Spleen (tissue), 7 donors: ENCODE results near the gene POLA1.

Source experiments
- POLR2AphosphoS5 ChIP-seq, 3 donors: sonication (generic); formaldehyde crosslinking; IDR thresholded peaks; one replicate each; pipeline ENCODE4 v1.5.1; 2017; ENCODE audit warnings: antibody characterized with exemption in 3 of 3
- TF ChIP-seq, protein P1 (sequence below), 11 experiments: fragments of 200-600 bp in 7 of 11; fragments of 450-650 bp in 4 of 11; sonication (generic) in 4 of 11; IDR thresholded peaks in 8 of 11; conservative IDR thresholded peaks in 3 of 11; 1 replicate in 7 of 11; 2 replicates in 4 of 11; pipeline versions ENCODE4 v1.4.0 to v1.8.0; 2016 to 2021; ENCODE audit warnings: antibody characterized with exemption in 11 of 11, inconsistent platforms in 4 of 11, mild to moderate bottlenecking in 1 of 11
- donor health status: DM: no; HTN: no; CAD: no; lungs with moderate emphysema.
- donor health status: DM: no; HTN: no; CAD: no.
- donor health status: DM: no; HTN: no; CAD: no.

DNA sequence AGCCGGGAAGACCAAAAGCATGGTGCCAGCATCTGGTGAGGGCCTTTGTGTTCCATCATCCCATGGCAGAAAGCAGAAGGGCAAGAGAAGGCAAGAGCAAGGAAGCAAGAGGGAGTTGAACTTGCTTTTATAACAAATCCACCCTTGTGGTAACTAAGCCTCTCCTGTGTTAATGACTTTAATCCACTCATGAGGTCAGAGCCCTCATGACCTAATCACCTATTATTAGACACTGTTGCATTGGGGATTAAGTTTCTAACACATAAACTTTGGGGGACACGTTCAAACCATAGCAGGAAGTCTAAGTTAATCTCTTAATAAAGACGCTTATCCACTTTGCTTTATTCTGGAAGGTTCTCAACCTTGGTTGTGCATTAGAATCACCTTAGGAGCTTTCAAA lies 34.1 kb upstream of the POLA1 start:
- TF ChIP-seq, protein P1, sequence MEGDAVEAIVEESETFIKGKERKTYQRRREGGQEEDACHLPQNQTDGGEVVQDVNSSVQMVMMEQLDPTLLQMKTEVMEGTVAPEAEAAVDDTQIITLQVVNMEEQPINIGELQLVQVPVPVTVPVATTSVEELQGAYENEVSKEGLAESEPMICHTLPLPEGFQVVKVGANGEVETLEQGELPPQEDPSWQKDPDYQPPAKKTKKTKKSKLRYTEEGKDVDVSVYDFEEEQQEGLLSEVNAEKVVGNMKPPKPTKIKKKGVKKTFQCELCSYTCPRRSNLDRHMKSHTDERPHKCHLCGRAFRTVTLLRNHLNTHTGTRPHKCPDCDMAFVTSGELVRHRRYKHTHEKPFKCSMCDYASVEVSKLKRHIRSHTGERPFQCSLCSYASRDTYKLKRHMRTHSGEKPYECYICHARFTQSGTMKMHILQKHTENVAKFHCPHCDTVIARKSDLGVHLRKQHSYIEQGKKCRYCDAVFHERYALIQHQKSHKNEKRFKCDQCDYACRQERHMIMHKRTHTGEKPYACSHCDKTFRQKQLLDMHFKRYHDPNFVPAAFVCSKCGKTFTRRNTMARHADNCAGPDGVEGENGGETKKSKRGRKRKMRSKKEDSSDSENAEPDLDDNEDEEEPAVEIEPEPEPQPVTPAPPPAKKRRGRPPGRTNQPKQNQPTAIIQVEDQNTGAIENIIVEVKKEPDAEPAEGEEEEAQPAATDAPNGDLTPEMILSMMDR (IDR thresholded peaks at IDR 0.05 in 8 of 11, conservative IDR thresholded peaks at IDR 0.05 in 3 of 11): no peak
- no peak for TF ChIP-seq POLR2AphosphoS5 (IDR thresholded peaks at IDR 0.05)
